Hematopoietic multipotent progenitor cell treated with erythropoietin and hydrocortisone succinate and interleukin-3 and kit ligand, for 6 days (in vitro differentiated cells): ENCODE data around the gene SAPCD1.

ENCODE experiments used
- DNase-seq: peaks from one replicate; pipeline ENCODE4 v3.0.0-alpha.2; 2015

Gene SAPCD1

GRCh38 chr6:31729979-31730630 lies 32.4 kb upstream of the SAPCD1 start:
- DNase-seq, result peak; percentile 95

DNA sequence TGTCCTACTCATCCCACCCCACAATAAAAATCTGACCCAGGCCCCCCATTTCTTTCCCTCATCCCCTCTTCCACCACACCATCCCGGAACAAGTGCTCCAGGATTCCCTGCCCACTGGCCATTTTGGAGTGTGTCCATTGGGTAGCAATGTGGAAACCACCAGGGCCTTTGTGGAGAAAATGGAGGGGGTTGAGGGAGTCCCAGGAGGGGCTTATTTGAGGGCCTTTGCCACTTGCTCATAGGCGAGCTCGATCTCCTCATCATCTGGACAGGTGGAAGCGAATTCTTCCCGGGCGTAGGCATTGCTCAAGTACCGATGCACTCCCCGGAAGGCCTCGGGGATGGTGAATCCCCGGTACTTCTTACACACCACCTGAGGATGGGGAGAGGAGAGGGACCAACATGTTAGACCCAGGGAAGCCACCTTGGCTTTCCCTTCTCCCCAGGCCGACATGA lies 31.8 kb upstream of the SAPCD1 start:
- DNase-seq, result no peak

GRCh38 chr6:31732029-31732428 lies 30.4 kb upstream of the SAPCD1 start:
- no peak for DNase-seq

- no peak for DNase-seq
Measured at GRCh38 chr6:31733734-31734133, 28.7 kb upstream of the SAPCD1 start.

DNA sequence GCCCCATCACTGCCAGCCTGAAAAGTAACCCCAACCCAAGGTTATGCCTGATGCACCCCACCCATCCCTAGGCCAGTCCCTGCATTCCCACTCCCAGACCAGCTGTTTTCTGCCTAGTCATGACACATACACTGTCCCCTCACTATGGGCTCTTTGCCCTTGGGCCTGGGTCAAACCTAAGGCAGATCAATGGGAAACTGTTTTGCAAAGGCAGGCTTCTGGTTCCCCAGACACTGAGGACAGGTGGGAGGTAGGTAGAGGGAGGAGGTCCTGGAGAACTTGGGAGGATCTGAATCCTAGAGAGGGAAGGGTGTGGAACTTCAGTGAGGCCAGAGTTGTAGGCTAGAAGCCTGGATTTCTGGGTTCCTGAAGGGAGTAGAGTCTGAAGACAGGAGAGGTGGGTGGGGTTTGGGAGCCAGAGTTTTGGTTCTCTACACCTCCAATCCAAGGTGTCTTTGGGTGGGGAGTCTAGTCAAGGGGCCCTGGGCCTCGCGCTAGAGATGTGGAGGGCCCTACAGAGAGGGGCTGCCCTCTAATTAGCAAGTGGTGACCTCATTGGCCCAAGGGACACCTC lies 28.1 kb upstream of the SAPCD1 start:
- DNase-seq, result no peak

GRCh38 chr6:31734821-31735406 lies 27.5 kb upstream of the SAPCD1 start:
- peak; percentile 80 for DNase-seq

GRCh38 chr6:31736021-31736767 lies 26.3 kb upstream of the SAPCD1 start, which contains the start of gene CLIC1:
Gene CLIC1, minus strand, starts transcription at chr6:31736530. Its CDS starts 230 bp downstream, at chr6:31736300.
- DNase-seq, result peak; percentile 91

DNA sequence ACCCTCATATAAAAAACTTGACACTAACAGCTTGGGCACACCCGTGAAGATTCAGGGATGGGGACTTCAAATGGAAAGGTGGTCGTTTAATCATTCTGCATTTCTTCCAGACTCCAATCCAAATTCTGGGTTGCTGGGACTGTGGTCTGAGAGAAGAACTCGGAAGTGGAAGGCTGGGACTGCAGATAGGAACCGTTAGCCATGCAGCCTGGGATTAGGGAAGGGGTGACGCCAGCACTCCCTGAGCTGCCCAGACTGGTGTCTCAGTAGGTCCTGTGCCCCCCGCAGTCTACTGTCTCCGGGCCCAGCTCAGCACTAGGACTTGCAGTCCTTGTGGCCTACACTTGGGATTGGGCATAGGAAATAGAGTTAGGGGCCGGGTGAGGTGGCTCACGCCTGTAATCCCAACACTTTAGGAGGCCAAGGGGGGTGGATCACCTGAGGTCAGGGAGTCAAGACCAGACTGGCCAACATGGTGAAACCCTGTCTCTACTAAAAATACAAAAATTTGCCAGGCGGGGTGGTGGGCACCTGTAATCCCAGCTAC lies 25.6 kb upstream of the SAPCD1 start:
- no peak for DNase-seq

GRCh38 chr6:31737315-31737990 lies 25.0 kb upstream of the SAPCD1 start:
- peak; percentile 70 for DNase-seq

- peak; percentile 96 for DNase-seq
Measured at GRCh38 chr6:31737991-31738979, 24.2 kb upstream of the SAPCD1 start.

DNA sequence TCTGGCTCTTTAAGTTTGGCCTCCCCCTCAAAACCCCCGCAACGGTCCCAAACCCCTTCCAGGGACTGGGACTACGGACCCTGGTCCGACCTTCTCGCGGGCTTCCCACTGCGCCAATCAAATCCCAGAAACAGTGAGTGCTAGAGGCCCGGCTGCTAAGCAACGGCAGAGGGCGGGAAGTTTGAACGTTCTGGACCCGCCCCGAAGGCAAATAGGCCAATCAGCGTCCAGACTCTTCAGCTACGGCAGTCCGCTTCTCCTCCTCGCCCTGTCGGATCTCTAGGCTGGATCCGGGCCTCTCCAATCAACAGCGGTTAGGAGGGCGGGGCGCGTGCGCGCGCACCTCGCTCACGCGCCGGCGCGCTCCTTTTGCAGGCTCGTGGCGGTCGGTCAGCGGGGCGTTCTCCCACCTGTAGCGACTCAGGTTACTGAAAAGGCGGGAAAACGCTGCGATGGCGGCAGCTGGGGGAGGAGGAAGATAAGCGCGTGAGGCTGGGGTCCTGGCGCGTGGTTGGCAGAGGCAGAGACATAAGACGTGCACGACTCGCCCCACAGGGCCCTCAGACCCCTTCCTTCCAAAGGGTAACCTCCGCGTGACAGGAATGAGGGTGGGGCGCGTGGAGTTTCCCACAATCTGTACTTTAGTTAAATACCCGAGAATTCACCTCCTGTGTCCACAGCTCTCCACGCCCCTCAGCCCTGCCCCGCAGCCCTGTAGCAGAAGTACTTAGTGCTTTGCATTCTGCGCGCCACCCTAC lies 22.6 kb upstream of the SAPCD1 start, which contains the start of gene MSH5:
Gene MSH5, plus strand, starts transcription at position 367 of the 758 bp plus-strand sequence. CDS start 462 bp downstream, outside the sequence.
- DNase-seq, result peak; percentile 100

DNA sequence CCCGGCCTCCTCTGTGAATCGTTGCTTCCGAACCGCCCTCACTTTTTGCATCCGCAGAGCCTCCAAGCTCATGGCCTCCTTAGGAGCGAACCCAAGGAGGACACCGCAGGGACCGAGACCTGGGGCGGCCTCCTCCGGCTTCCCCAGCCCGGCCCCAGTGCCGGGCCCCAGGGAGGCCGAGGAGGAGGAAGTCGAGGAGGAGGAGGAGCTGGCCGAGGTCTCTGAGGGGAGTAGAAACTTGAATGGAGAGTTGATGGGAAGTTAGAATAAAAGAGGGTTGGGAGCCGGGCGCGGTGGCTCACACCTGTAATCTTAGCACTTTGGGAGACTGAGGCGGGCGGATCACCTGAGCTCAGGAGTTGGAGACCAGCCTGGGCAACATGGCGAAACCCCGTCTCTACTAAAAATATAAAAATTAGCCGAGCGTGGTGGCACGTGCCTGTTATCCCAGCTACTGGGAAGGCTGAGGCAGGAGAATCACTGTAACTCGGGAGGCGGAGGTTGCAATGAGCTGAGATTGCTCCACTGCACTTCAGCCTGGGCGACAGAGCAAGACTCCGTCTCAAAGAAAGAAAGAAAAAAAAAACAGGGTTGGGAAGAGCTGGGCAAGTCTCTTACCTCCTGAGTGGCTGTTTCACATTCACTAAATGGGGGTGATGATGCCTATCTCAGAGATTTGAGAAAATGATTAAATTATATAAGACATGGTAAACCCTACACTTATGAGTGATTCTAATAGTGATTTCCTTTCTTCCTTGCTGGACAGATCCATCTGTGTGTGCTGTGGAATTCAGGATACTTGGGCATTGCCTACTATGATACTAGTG lies 21.8 kb upstream of the SAPCD1 start:
- DNase-seq, result peak; percentile 61

DNA sequence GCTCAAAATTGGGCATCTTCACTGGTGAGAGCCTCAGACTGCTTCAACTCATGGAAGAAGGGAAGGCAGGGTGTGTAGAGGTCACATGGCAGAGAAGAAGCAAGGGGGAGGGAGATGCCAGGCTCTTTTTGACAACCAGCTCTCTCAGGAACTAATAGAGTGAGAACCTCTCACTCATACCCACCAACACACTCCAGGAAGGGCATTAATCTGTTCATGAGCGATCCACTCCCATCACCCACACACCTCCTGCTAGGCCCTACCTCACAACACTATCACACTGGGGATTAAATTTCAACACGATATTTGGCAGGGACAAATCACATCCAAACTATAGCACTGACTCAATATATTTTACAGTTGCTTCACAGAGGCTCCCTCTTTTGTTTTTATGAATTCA lies 20.6 kb upstream of the SAPCD1 start:
- DNase-seq, result no peak

DNA sequence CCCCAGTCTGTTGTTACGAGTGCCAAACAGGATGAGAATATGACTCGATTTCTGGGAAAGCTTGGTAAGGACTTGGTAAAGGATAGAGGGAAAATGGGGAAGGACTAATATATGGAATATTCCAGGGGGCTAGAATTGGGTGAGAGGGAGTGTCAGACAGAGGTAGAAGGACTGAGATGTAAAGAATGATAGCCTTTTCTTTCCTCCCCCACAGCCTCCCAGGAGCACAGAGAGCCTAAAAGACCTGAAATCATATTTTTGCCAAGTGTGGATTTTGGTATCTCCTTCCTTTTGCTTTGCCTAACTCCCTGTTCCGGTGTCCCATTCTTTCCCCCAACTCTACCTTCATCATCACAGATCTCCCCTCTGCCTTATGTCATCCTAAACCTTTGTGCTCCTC lies 19.6 kb upstream of the SAPCD1 start:
- DNase-seq, result no peak

- DNase-seq, result no peak
Measured at GRCh38 chr6:31744422-31744821, 18.0 kb upstream of the SAPCD1 start.

DNA sequence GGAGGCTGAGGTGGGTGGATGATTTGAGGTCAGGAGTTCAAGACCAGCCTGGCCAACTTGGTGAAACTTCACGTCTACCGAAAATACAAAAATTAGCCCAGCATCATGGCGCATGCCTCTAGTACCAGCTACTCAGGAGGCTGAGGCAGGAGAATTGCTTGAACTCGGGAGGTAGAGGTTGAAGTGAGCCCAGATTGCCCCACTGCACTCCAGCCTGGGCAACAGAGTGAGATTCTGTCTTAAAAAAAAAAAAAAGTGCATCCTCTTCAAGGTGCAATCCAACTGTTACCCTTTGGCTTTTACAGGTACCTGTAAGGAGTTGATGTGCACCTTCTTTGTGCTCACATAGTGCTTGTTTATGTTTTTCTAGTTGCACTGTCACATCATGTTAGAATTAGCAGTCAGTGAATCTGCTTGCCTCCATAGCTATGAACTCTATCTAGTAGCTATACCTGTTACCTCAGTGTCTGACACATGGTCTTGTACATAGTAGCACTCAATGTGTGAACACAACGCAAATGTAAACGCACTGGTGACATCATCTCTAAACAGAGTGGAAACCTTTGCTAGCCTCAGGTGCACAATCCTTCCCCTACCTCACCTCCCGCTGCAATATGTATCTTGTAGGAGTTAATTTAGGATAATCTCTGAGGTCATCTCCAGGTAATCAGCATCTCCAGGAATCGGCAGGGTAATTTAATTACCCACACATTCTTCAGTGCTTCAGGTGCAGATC lies 13.0 kb upstream of the SAPCD1 start:
- no peak for DNase-seq

DNA sequence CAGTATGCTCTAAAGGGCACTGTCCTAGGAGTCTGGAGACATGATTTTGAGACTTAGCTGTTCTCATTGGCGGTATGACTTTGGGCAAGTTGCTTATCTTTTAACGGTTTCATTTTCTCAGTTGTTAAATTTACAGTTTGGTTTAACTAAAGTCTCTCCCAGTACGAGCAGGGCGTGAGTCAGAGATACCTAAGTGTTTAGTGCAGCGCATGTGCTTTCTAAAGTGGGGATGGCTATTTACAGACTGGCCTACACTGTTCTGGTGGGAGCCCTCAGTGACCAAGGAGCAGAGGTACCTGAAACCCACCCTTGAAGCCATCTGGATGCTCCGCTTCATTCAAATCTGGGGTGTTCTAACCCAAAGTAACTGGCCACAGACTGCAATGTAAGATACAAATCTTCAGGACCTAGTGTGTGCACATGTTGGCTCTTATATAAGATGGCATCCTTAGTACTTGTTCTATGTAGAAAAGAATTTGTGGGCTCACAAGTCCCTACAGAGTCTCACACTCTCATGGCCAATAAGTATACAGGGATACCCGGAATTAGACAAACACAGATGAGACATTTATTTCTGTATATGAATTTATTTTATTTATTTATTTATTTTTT lies 11.9 kb upstream of the SAPCD1 start:
- DNase-seq, result no peak

DNA sequence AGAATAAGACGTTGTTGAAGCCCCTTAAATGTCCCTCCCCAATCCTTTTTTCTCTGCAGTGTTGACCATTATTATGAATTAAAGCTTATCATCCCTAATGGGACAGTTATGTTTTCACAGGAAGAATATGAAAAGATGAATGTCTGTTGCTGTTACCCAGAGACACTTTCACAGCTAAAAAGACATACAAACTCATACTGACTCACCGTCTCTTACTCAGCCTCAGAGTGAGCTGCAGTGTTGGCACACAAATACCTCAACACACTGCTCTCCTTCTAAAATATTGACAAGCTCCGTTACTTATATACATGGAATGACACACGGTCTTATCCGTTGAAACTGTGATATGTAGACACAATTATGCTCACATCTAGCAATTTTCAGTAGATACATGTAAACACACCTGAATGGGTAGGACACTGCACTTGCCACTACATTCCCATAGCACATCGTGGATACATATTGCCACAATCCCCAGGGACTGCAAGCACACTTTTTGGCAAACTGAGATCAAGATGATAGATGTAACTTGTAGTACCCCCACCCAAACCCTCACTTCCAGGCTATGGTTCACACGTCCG lies 9.6 kb upstream of the SAPCD1 start:
- no peak for DNase-seq
